ENCODE results near the gene MARK1. TPM values are rescaled to one million over a fixed set of nuclear protein-coding genes. Genes with fewer than 3 reads are reported as not detected.

The MARK1 gene
- total and polyA plus RNA-seq, 4 donors = 1.3 to 6.5 (median 3.1) TPM

DNA sequence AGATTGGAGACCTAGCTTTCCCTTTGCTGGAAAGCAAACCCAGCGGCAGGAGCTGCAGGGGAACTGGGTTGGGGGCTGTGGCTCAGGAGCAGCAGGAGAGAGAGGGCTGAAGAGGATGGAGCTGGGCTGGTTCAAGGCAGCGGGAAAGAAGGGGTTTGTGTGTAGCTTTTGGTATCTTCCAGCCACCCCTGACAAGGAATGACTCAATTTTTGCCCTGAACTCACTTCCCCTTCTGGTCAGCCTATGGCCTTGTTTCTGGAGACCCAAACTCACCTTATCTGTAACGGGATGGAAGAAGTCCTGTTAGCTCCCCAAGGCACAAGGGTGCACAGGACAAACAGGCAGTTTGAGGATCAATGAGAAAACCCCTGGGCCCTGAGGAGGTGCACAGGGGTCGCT lies 175.4 kb downstream of the MARK1 start:
- WGBS, 2 donors = 77 to 87% methylated on average over 4 of the region's 4 CpGs
- no peak for ATAC-seq (ENCODE audit: insufficient read depth, low FRiP score)
- DNase-seq = no peak
- Histone ChIP-seq H3K36me3 (ENCODE audit: control insufficient read depth in 4 of 4, insufficient read depth in 4 of 4, low read length in 4 of 4) (no peaks in the 10 kb centered on the region), H3K27ac (ENCODE audit: low read depth in 1 of 2, low read length in 1 of 2) (no peak overlapping the region), H3K27me3 (ENCODE audit: control insufficient read depth in 3 of 3, insufficient read depth in 3 of 3, low read length in 2 of 3) (no peaks in the 10 kb centered on the region), H3K4me3 (no peak overlapping the region), H3K9ac (ENCODE audit: insufficient read depth in 1 of 2, low read length in 2 of 2) (no peak overlapping the region), H3K9me3 (ENCODE audit: control insufficient read depth in 4 of 4, insufficient read depth in 3 of 4, low read length in 3 of 4) (no peaks in the 10 kb centered on the region), H3K4me1 (ENCODE audit: control insufficient read depth in 5 of 5, insufficient read depth in 5 of 5, low read length in 5 of 5) (peaks cover 0 to 9% (median 4%) of the 10 kb centered on the region in 5 donors)
- TF ChIP-seq CTCF (IDR thresholded peaks at IDR 0.05; ENCODE audit: control extremely low read depth, extremely low read depth) = no peak

GRCh38 chr1:220705782-220706181 lies 177.8 kb downstream of the MARK1 start:
- no peak overlapping the region for H3K9ac ChIP-seq (ENCODE audit: insufficient read depth in 1 of 2, low read length in 2 of 2)
- H3K27me3 ChIP-seq (ENCODE audit: control insufficient read depth in 3 of 3, insufficient read depth in 3 of 3, low read length in 2 of 3) = no peaks in the 10 kb centered on the region
- no peaks in the 10 kb centered on the region for H3K36me3 ChIP-seq (ENCODE audit: control insufficient read depth in 4 of 4, insufficient read depth in 4 of 4, low read length in 4 of 4)
- DNase-seq (no peak), ATAC-seq (ENCODE audit: insufficient read depth, low FRiP score) (no peak)
- 80 to 93% methylated on average over 7 of the region's 7 CpGs for WGBS, 2 donors
- no peaks in the 10 kb centered on the region for H3K9me3 ChIP-seq (ENCODE audit: control insufficient read depth in 4 of 4, insufficient read depth in 3 of 4, low read length in 3 of 4)
- H3K4me1 ChIP-seq (ENCODE audit: control insufficient read depth in 5 of 5, insufficient read depth in 5 of 5, low read length in 5 of 5) = peaks cover 2 to 12% (median 2%) of the 10 kb centered on the region in 5 donors
- no peak overlapping the region for H3K4me3 ChIP-seq
- no peak for TF ChIP-seq CTCF (IDR thresholded peaks at IDR 0.05; ENCODE audit: control extremely low read depth, extremely low read depth)
- H3K27ac ChIP-seq (ENCODE audit: low read depth in 1 of 2, low read length in 1 of 2) = no peak overlapping the region

DNA sequence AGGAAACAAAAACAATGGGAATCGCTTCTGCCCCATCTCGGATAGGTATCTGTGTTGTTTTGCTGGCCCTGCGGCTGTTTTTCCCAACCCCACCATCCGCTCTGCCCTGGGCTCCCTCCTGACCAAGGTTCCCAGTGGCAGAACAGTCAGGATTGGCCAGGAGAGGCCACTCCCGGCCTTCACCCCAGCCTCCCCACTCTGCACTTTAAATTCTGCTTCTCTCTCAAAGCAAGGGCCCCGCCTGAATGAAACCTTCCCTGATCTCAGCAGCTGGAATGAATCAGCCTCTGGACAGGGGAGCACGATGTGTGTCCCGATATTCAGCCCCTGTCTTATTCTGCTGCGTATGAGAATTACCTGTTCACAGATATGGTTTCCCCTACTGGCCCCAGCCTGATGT lies 178.5 kb downstream of the MARK1 start:
- Histone ChIP-seq H3K9ac (ENCODE audit: insufficient read depth in 1 of 2, low read length in 2 of 2) (no peak overlapping the region), H3K27ac (ENCODE audit: low read depth in 1 of 2, low read length in 1 of 2) (no peak overlapping the region), H3K27me3 (ENCODE audit: control insufficient read depth in 3 of 3, insufficient read depth in 3 of 3, low read length in 2 of 3) (no peaks in the 10 kb centered on the region), H3K36me3 (ENCODE audit: control insufficient read depth in 4 of 4, insufficient read depth in 4 of 4, low read length in 4 of 4) (no peaks in the 10 kb centered on the region), H3K4me3 (no peak overlapping the region), H3K9me3 (ENCODE audit: control insufficient read depth in 4 of 4, insufficient read depth in 3 of 4, low read length in 3 of 4) (no peaks in the 10 kb centered on the region), H3K4me1 (ENCODE audit: control insufficient read depth in 5 of 5, insufficient read depth in 5 of 5, low read length in 5 of 5) (peaks cover 0 to 12% (median 0%) of the 10 kb centered on the region in 5 donors)
- TF ChIP-seq CTCF (IDR thresholded peaks at IDR 0.05; ENCODE audit: control extremely low read depth, extremely low read depth) = no peak
- no peak for ATAC-seq (ENCODE audit: insufficient read depth, low FRiP score)
- WGBS, 2 donors = 83 to 90% methylated on average over 9 of the region's 9 CpGs
- DNase-seq = no peak

- Histone ChIP-seq H3K9me3 (ENCODE audit: control insufficient read depth in 4 of 4, insufficient read depth in 3 of 4, low read length in 3 of 4) (no peaks in the 10 kb centered on the region), H3K36me3 (ENCODE audit: control insufficient read depth in 4 of 4, insufficient read depth in 4 of 4, low read length in 4 of 4) (no peaks in the 10 kb centered on the region), H3K27ac (ENCODE audit: low read depth in 1 of 2, low read length in 1 of 2) (no peak overlapping the region), H3K27me3 (ENCODE audit: control insufficient read depth in 3 of 3, insufficient read depth in 3 of 3, low read length in 2 of 3) (no peaks in the 10 kb centered on the region), H3K4me1 (ENCODE audit: control insufficient read depth in 5 of 5, insufficient read depth in 5 of 5, low read length in 5 of 5) (peaks cover 0 to 12% (median 0%) of the 10 kb centered on the region in 5 donors), H3K4me3 (no peak overlapping the region), H3K9ac (ENCODE audit: insufficient read depth in 1 of 2, low read length in 2 of 2) (no peak overlapping the region)
- DNase-seq (no peak), ATAC-seq (ENCODE audit: insufficient read depth, low FRiP score) (no peak)
- no peak for TF ChIP-seq CTCF (IDR thresholded peaks at IDR 0.05; ENCODE audit: control extremely low read depth, extremely low read depth)
- WGBS, 2 donors = 93 to 98% methylated on average over 10 of the region's 10 CpGs
Measured at GRCh38 chr1:220707160-220707559, 179.2 kb downstream of the MARK1 start.

Measured in lung (tissue), 12 donors.